ENCODE measurements around the gene SLX1A.
"Not testable (repeated sequence)": the region's sequence is repeated elsewhere in the genome, so short reads cannot be mapped to it uniquely, and the experiment has no call there.

Gene SLX1A

GRCh38 chr16:30193615-30194014 is at the start of gene SLX1A, which contains the start of gene BOLA2B:
TSS of gene SLX1A (plus strand) at chr16:30193875. CDS start at chr16:30194085, 210 bp downstream.
TSS of gene BOLA2B (minus strand) at chr16:30193666. CDS start at chr16:30193595, 71 bp downstream.
- not testable (repeated sequence) for H3K4me1 ChIP-seq (ENCODE audit: control insufficient read depth, insufficient read depth, low read length); H3K9ac ChIP-seq (ENCODE audit: low read depth, low read length); H3K9me3 ChIP-seq (ENCODE audit: control insufficient read depth, insufficient read depth, low read length); H3K27me3 ChIP-seq (ENCODE audit: control insufficient read depth, insufficient read depth, low read length); H3K36me3 ChIP-seq (ENCODE audit: control insufficient read depth, insufficient read depth, low read length)
- peak within 1 kb of the TSS; percentile 35 for H3K4me3 ChIP-seq (ENCODE audit: low read depth, low read length)

GRCh38 chr16:30144017-30144416 is 49.7 kb upstream of the SLX1A start:
- Histone ChIP-seq H3K4me3 (ENCODE audit: low read depth, low read length) (no peak overlapping the region), H3K27me3 (ENCODE audit: control insufficient read depth, insufficient read depth, low read length) (no peaks in the 10 kb centered on the region), H3K36me3 (ENCODE audit: control insufficient read depth, insufficient read depth, low read length) (no peaks in the 10 kb centered on the region), H3K9ac (ENCODE audit: low read depth, low read length) (no peak overlapping the region), H3K4me1 (ENCODE audit: control insufficient read depth, insufficient read depth, low read length) (no peaks in the 10 kb centered on the region), H3K9me3 (ENCODE audit: control insufficient read depth, insufficient read depth, low read length) (no peaks in the 10 kb centered on the region)

GRCh38 chr16:30144917-30145316 is 48.8 kb upstream of the SLX1A start:
- Histone ChIP-seq H3K27me3 (ENCODE audit: control insufficient read depth, insufficient read depth, low read length) (no peaks in the 10 kb centered on the region), H3K9ac (ENCODE audit: low read depth, low read length) (no peak overlapping the region), H3K4me3 (ENCODE audit: low read depth, low read length) (no peak overlapping the region), H3K36me3 (ENCODE audit: control insufficient read depth, insufficient read depth, low read length) (no peaks in the 10 kb centered on the region), H3K4me1 (ENCODE audit: control insufficient read depth, insufficient read depth, low read length) (no peaks in the 10 kb centered on the region), H3K9me3 (ENCODE audit: control insufficient read depth, insufficient read depth, low read length) (no peaks in the 10 kb centered on the region)

GRCh38 chr16:30145657-30146056 is 48.0 kb upstream of the SLX1A start:
- no peaks in the 10 kb centered on the region for H3K9me3 ChIP-seq (ENCODE audit: control insufficient read depth, insufficient read depth, low read length)
- no peaks in the 10 kb centered on the region for H3K4me1 ChIP-seq (ENCODE audit: control insufficient read depth, insufficient read depth, low read length)
- H3K4me3 ChIP-seq (ENCODE audit: low read depth, low read length) = no peak overlapping the region
- H3K36me3 ChIP-seq (ENCODE audit: control insufficient read depth, insufficient read depth, low read length) = no peaks in the 10 kb centered on the region
- H3K9ac ChIP-seq (ENCODE audit: low read depth, low read length) = no peak overlapping the region
- no peaks in the 10 kb centered on the region for H3K27me3 ChIP-seq (ENCODE audit: control insufficient read depth, insufficient read depth, low read length)

GRCh38 chr16:30147843-30148510 is 45.7 kb upstream of the SLX1A start:
- no peaks in the 10 kb centered on the region for H3K4me1 ChIP-seq (ENCODE audit: control insufficient read depth, insufficient read depth, low read length)
- no peaks in the 10 kb centered on the region for H3K27me3 ChIP-seq (ENCODE audit: control insufficient read depth, insufficient read depth, low read length)
- H3K36me3 ChIP-seq (ENCODE audit: control insufficient read depth, insufficient read depth, low read length) = no peaks in the 10 kb centered on the region
- no peaks in the 10 kb centered on the region for H3K9me3 ChIP-seq (ENCODE audit: control insufficient read depth, insufficient read depth, low read length)
- no peak overlapping the region for H3K4me3 ChIP-seq (ENCODE audit: low read depth, low read length)
- no peak overlapping the region for H3K9ac ChIP-seq (ENCODE audit: low read depth, low read length)

- Histone ChIP-seq H3K9me3 (ENCODE audit: control insufficient read depth, insufficient read depth, low read length) (no peaks in the 10 kb centered on the region), H3K27me3 (ENCODE audit: control insufficient read depth, insufficient read depth, low read length) (no peaks in the 10 kb centered on the region), H3K9ac (ENCODE audit: low read depth, low read length) (no peak overlapping the region), H3K4me1 (ENCODE audit: control insufficient read depth, insufficient read depth, low read length) (no peaks in the 10 kb centered on the region), H3K4me3 (ENCODE audit: low read depth, low read length) (no peak overlapping the region), H3K36me3 (ENCODE audit: control insufficient read depth, insufficient read depth, low read length) (no peaks in the 10 kb centered on the region)
Measured at GRCh38 chr16:30149250-30149930, 44.3 kb upstream of the SLX1A start.

DNA sequence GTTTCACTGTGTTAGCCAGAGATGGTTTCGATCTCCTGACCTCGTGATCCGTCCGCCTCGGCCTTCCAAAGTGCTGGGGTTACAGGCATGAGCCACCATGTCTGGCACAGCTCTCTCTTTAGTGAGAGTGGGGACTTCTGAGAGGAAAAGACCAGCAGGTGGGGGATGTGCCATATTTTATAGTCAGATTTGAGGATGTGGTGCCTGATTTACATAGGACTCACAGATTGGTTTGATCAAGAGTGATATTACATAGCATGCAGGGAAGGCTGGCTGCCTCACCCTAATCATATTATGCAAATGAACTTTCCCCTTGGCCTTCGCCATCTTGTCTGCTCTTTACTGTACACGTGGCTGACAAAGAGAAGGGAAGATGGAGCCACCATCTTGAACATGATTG is 42.6 kb upstream of the SLX1A start:
- Histone ChIP-seq H3K27me3 (ENCODE audit: control insufficient read depth, insufficient read depth, low read length) (no peaks in the 10 kb centered on the region), H3K9me3 (ENCODE audit: control insufficient read depth, insufficient read depth, low read length) (no peaks in the 10 kb centered on the region), H3K9ac (ENCODE audit: low read depth, low read length) (no peak overlapping the region), H3K4me1 (ENCODE audit: control insufficient read depth, insufficient read depth, low read length) (no peaks in the 10 kb centered on the region), H3K4me3 (ENCODE audit: low read depth, low read length) (no peak overlapping the region), H3K36me3 (ENCODE audit: control insufficient read depth, insufficient read depth, low read length) (no peaks in the 10 kb centered on the region)

GRCh38 chr16:30152517-30152916 is 41.2 kb upstream of the SLX1A start:
- Histone ChIP-seq H3K9ac (ENCODE audit: low read depth, low read length) (no peak overlapping the region), H3K4me1 (ENCODE audit: control insufficient read depth, insufficient read depth, low read length) (no peaks in the 10 kb centered on the region), H3K9me3 (ENCODE audit: control insufficient read depth, insufficient read depth, low read length) (no peaks in the 10 kb centered on the region), H3K27me3 (ENCODE audit: control insufficient read depth, insufficient read depth, low read length) (no peaks in the 10 kb centered on the region), H3K4me3 (ENCODE audit: low read depth, low read length) (no peak overlapping the region), H3K36me3 (ENCODE audit: control insufficient read depth, insufficient read depth, low read length) (no peaks in the 10 kb centered on the region)

DNA sequence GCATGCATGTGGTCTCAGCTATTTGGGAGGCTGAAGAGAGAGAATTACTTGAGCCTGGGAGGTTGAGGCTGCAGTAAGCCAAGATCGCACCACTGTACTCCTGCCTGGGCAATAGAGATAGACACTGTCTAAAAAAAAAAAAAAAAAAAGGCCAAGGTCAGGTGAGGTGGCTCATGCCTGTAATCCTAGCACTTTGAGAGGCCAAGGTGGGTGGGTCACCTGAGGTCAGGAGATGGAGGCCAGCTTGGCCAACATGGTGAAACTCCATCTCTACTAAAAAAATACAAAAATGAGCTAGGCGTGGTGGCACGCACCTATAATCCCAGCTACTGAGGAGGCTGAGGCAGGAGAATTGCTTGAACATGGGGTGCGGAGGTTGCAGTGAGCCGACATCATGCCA is 38.5 kb upstream of the SLX1A start:
- no peaks in the 10 kb centered on the region for H3K4me1 ChIP-seq (ENCODE audit: control insufficient read depth, insufficient read depth, low read length)
- H3K27me3 ChIP-seq (ENCODE audit: control insufficient read depth, insufficient read depth, low read length) = no peaks in the 10 kb centered on the region
- H3K36me3 ChIP-seq (ENCODE audit: control insufficient read depth, insufficient read depth, low read length) = no peaks in the 10 kb centered on the region
- no peaks in the 10 kb centered on the region for H3K9me3 ChIP-seq (ENCODE audit: control insufficient read depth, insufficient read depth, low read length)
- H3K9ac ChIP-seq (ENCODE audit: low read depth, low read length) = no peak overlapping the region
- H3K4me3 ChIP-seq (ENCODE audit: low read depth, low read length) = no peak overlapping the region

DNA sequence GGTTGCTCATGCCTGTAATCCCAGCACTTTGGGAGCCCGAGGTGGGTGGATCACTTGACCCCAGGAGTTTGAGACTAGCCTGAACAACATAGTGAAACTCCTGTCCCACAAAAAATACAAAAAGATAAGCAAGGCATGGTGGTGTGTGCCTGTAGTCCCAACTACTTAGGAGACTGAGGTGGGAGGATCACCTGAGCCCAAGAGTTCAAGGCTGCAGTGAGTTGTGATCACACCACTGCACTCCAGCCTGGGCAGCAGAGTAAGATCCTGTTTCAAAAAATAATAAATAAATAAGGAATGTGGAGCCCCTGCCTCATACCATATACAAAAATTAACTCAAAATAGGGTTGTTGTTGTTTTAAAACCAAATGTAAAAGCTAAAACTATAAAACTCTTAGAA is 36.5 kb upstream of the SLX1A start:
- H3K9ac ChIP-seq (ENCODE audit: low read depth, low read length) = no peak overlapping the region
- no peaks in the 10 kb centered on the region for H3K36me3 ChIP-seq (ENCODE audit: control insufficient read depth, insufficient read depth, low read length)
- H3K4me3 ChIP-seq (ENCODE audit: low read depth, low read length) = no peak overlapping the region
- no peaks in the 10 kb centered on the region for H3K4me1 ChIP-seq (ENCODE audit: control insufficient read depth, insufficient read depth, low read length)
- no peaks in the 10 kb centered on the region for H3K9me3 ChIP-seq (ENCODE audit: control insufficient read depth, insufficient read depth, low read length)
- H3K27me3 ChIP-seq (ENCODE audit: control insufficient read depth, insufficient read depth, low read length) = no peaks in the 10 kb centered on the region

- Histone ChIP-seq H3K36me3 (ENCODE audit: control insufficient read depth, insufficient read depth, low read length) (no peaks in the 10 kb centered on the region), H3K9me3 (ENCODE audit: control insufficient read depth, insufficient read depth, low read length) (no peaks in the 10 kb centered on the region), H3K4me3 (ENCODE audit: low read depth, low read length) (no peak overlapping the region), H3K27me3 (ENCODE audit: control insufficient read depth, insufficient read depth, low read length) (no peaks in the 10 kb centered on the region), H3K9ac (ENCODE audit: low read depth, low read length) (no peak overlapping the region), H3K4me1 (ENCODE audit: control insufficient read depth, insufficient read depth, low read length) (no peaks in the 10 kb centered on the region)
Measured at GRCh38 chr16:30163538-30163937, 30.1 kb upstream of the SLX1A start.

DNA sequence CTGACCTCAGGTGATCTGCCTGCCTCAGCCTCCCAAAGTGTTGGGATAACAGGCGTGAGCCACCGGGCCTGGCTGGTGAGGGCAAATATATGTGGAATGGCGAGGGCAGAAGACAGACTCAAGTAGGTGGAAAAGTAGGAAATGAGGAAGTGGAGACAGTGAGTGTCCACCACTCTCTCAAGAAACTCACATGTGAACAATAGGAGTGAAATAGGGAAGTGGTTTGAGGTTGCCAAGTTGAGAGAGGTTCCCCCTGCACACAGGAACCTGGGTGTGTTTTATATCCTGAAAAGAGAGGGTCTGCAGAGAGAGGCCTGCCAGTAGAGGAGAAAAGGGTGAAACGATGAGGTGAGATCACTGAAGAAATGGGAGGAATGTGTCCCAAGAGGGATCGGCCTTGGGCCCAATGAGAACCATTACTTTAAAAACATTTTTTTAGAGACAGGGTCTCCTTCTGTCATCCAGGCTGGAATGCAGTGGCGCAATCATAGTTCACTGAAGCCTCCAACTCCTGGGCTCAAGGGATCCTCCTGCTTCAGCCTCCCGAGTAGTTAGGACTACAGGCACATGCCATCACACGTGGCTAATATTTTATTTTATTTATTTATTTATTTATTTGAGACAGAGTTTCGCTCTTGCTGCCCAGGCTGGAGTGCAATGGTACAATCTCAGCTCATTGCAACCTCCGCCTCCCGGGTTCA is 27.3 kb upstream of the SLX1A start:
- no peak overlapping the region for H3K4me3 ChIP-seq (ENCODE audit: low read depth, low read length)
- H3K9me3 ChIP-seq (ENCODE audit: control insufficient read depth, insufficient read depth, low read length) = no peaks in the 10 kb centered on the region
- no peaks in the 10 kb centered on the region for H3K27me3 ChIP-seq (ENCODE audit: control insufficient read depth, insufficient read depth, low read length)
- no peaks in the 10 kb centered on the region for H3K36me3 ChIP-seq (ENCODE audit: control insufficient read depth, insufficient read depth, low read length)
- H3K9ac ChIP-seq (ENCODE audit: low read depth, low read length) = no peak overlapping the region
- H3K4me1 ChIP-seq (ENCODE audit: control insufficient read depth, insufficient read depth, low read length) = no peaks in the 10 kb centered on the region
